ENCODE results near the gene LRRC1.

GRCh38 chr6:53888931-53889330 is 94.1 kb downstream of the LRRC1 start:
- TF ChIP-seq CTCF (IDR thresholded peaks at IDR 0.05) (no peak), POLR2AphosphoS5 (IDR thresholded peaks at IDR 0.05) (no peak), POLR2A (IDR thresholded peaks at IDR 0.05) (no peak)
